Thoracic aorta (tissue), 2 donors: Measurements from ENCODE around the gene RTN1. TPM values are rescaled to one million over a fixed set of nuclear protein-coding genes. Genes with fewer than 3 reads are reported as not detected.

Experiments used
- ATAC-seq: fragments of 150-250 bp; one replicate; pipeline ENCODE4 v1.8.0; 2017; ENCODE audit warnings: low read depth; ENCODE audit not compliant: insufficient number of reproducible peaks, low FRiP score
- DNase-seq: peaks from one replicate; pipeline ENCODE4 v3.0.0-alpha.2; 2020; ENCODE audit warnings: low spot score
- H3K27ac ChIP-seq, 2 donors: fragments of 200-600 bp; sonication (generic); 1 replicate in 1 of 2; 2 replicates in 1 of 2; pipeline ENCODE4 v1.5.1; 2016; ENCODE audit warnings: mild to moderate bottlenecking in 2 of 2, moderate library complexity in 2 of 2
- H3K27me3 ChIP-seq: fragments of 200-600 bp; sonication (generic); replicated peaks from 2 replicates; pipeline ENCODE4 v1.6.0; 2016; ENCODE audit warnings: mild to moderate bottlenecking; ENCODE audit not compliant: insufficient read depth
- H3K36me3 ChIP-seq: fragments of 200-600 bp; sonication (generic); one replicate; pipeline ENCODE4 v1.5.1; 2016
- H3K4me1 ChIP-seq, 2 donors: fragments of 200-600 bp; sonication (generic); 1 replicate in 1 of 2; 2 replicates in 1 of 2; pipeline versions ENCODE4 v1.5.1 to v1.6.0; 2016; ENCODE audit warnings: low read depth in 2 of 2, mild to moderate bottlenecking in 1 of 2; ENCODE audit not compliant: control insufficient read depth in 1 of 2
- H3K4me3 ChIP-seq: fragments of 200-600 bp; sonication (generic); 2 replicates; pipeline ENCODE4 v1.5.1; 2016; ENCODE audit warnings: mild to moderate bottlenecking
- H3K9me3 ChIP-seq: fragments of 200-600 bp; sonication (generic); 2 replicates; pipeline ENCODE4 v1.5.1; 2016
- CTCF ChIP-seq: fragments of 200-600 bp; sonication (generic); IDR thresholded peaks from one replicate; pipeline ENCODE4 v1.5.1; 2019; ENCODE audit warnings: antibody characterized with exemption
- total RNA-seq, 2 donors: library from RNA; depleted of rRNA; stranded (reverse); fragments of >200 nt; gene quantifications; one replicate each; pipeline versions ENCODE4 v1.1.0 to v1.2.3, GENCODE V29; 2016

Gene RTN1
- total RNA-seq, result 100 to 1,000 TPM in 1 of 2 donors, 10 to 100 TPM in 1; 66.5 to 129 TPM

- H3K27me3 ChIP-seq, result no peaks in the 10 kb centered on the region
- H3K4me3 ChIP-seq, result peak within 1 kb of the TSS; percentile 89
- peak; percentile 4 for DNase-seq
- no peaks in the 10 kb centered on the region for H3K36me3 ChIP-seq
- peak; percentile 70 for ATAC-seq
- H3K27ac ChIP-seq, result peak within 1 kb of the TSS; percentile 64 to 80
- H3K9me3 ChIP-seq, result no peaks in the 10 kb centered on the region
- peaks cover 0 to 9% of the 10 kb centered on the region in 2 donors for H3K4me1 ChIP-seq
- TF ChIP-seq CTCF, result no peak
Measured at GRCh38 chr14:59870277-59871165, at the start of gene RTN1. Gene RTN1, minus strand, starts transcription at chr14:59870776. Its CDS starts 146 bp downstream, at chr14:59870630.

- no peak for TF ChIP-seq CTCF
- H3K4me1 ChIP-seq, result no peaks in the 10 kb centered on the region
- H3K4me3 ChIP-seq, result no peak overlapping the region
- ATAC-seq (no peak), DNase-seq (no peak)
- H3K36me3 ChIP-seq, result no peaks in the 10 kb centered on the region
- H3K27me3 ChIP-seq, result peaks cover 8% of the 10 kb centered on the region
- no peaks in the 10 kb centered on the region for H3K9me3 ChIP-seq
- no peak overlapping the region for H3K27ac ChIP-seq
Measured at GRCh38 chr14:59920378-59920683, 49.8 kb upstream of the RTN1 start.

GRCh38 chr14:59919570-59920377 lies 49.2 kb upstream of the RTN1 start, which contains the start of gene LRRC9:
Gene LRRC9, plus strand, starts transcription at chr14:59920144.
- peak within 1 kb of the TSS; percentile 72 for H3K4me3 ChIP-seq
- TF ChIP-seq CTCF, result no peak
- no peaks in the 10 kb centered on the region for H3K9me3 ChIP-seq
- no peaks in the 10 kb centered on the region for H3K36me3 ChIP-seq
- H3K27me3 ChIP-seq, result peaks cover 8% of the 10 kb centered on the region
- no peak within 1 kb of the TSS for H3K27ac ChIP-seq
- no peaks in the 10 kb centered on the region for H3K4me1 ChIP-seq
- DNase-seq, result no peak
- no peak for ATAC-seq

DNA sequence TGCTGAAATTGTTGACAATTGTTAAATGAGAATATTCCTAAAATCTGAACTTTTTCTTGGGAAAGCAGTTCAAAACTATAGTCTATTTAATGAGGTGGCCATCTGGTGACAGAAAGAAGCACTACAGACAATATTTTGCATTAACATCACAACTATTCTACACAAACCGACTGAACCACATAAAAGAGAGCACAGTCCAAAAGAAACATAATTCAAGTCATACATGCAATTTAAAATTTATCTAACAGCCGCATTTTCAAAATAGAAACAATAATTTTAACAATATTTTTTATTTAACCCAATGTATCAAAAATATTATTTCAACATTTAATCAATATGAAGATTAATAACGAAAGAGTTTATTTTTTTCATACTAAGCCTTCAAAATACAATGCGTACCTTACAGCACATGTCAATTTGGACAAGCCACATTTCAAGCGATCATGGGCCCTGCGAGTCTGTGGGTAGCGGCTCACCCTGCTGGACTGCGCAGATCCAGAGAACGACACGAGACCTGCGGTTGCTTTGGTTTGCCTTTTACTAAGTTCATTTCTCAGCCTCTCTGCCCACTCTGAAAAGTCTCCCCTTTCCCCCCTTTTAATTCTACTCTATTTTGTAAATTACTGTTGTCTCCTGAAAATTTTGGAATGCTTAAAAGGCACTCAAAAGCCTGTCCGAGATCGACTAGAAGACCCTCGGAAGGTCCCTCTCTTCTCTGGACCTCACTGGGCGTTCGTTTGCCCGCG lies 48.4 kb upstream of the RTN1 start:
- Histone ChIP-seq H3K4me3 (peak overlapping the region; percentile 72), H3K27me3 (peaks cover 8% of the 10 kb centered on the region), H3K4me1 (no peaks in the 10 kb centered on the region), H3K27ac (no peak overlapping the region), H3K9me3 (no peaks in the 10 kb centered on the region), H3K36me3 (no peaks in the 10 kb centered on the region)
- ATAC-seq (peak; percentile 61), DNase-seq (no peak)
- peak; percentile 32 for TF ChIP-seq CTCF

- no peak for TF ChIP-seq CTCF
- no peak overlapping the region for H3K27ac ChIP-seq
- no peak for ATAC-seq
- no peak overlapping the region for H3K4me3 ChIP-seq
- H3K36me3 ChIP-seq, result no peaks in the 10 kb centered on the region
- H3K4me1 ChIP-seq, result no peaks in the 10 kb centered on the region
- H3K27me3 ChIP-seq, result peaks cover 4% of the 10 kb centered on the region
- no peak for DNase-seq
- H3K9me3 ChIP-seq, result no peaks in the 10 kb centered on the region
Measured at GRCh38 chr14:59913187-59913586, 42.6 kb upstream of the RTN1 start.
